ENCODE results near the gene TMEM179. TPM values are rescaled to one million over a fixed set of nuclear protein-coding genes. Genes with fewer than 3 reads are reported as not detected.

TMEM179 gene
- total and polyA plus RNA-seq, 2 of the 13 experiments (the other 11 are each of a cell fraction or from before 2014, with no cell fraction given), result not detected

- in situ Hi-C loops (cut with HindIII; ENCODE audit: extremely low pct_ligation_motif_present, low pct_unique_long_range_greater_than_20kb) (loop anchor here (5.0 kb wide), 1 partner anchor 428 kb away; the partner anchor contains the start of gene KIF26A), intact Hi-C loops (cut with micrococcal nuclease; ENCODE audit: unreplicated experiment) (loop anchor here (1.0 kb wide), 1 partner anchor 428 kb away; no protein-coding TSS in a partner anchor)
- DNase-seq (ENCODE audit: low spot score) (no peak), ATAC-seq (no peak), FAIRE-seq (no peak)
- no peak for TF ChIP-seq AGO2 (optimal IDR thresholded peaks at IDR 0.05; ENCODE audit: low read depth, low read length)
- no peak for TF ChIP-seq ZNF768 (CRISPR knock-in tag; IDR thresholded peaks at IDR 0.05)
- no peak for TF ChIP-seq GABPA (IDR thresholded peaks at IDR 0.05; ENCODE audit: low read depth, low read length)
- TF ChIP-seq GABPA (CRISPR knock-in tag; IDR thresholded peaks at IDR 0.05; ENCODE audit: low read depth), result no peak
- no peak for TF ChIP-seq POLR2A (IDR thresholded peaks at IDR 0.05; ENCODE audit: insufficient read depth in 1 of 2, low read depth in 2 of 2, low read length in 2 of 2)
- TF ChIP-seq ZNF468 (CRISPR knock-in tag; IDR thresholded peaks at IDR 0.05), result no peak
- TF ChIP-seq ZNF607 (CRISPR knock-in tag; IDR thresholded peaks at IDR 0.05; ENCODE audit: borderline replicate concordance), result no peak
- TF ChIP-seq ZXDC (CRISPR knock-in tag; IDR thresholded peaks at IDR 0.05), result no peak
- peak; percentile 30; the same call in 1 of the 2 replicates for TF ChIP-seq ZNF264 (CRISPR knock-in tag; IDR thresholded peaks at IDR 0.05)
- 24% methylated on average over 15 of the region's 30 CpGs for WGBS (ENCODE audit: low lambda C conversion rate)
- Histone ChIP-seq H3K9ac (ENCODE audit: insufficient read depth, low read depth, low read length) (no peak overlapping the region), H4K20me1 (ENCODE audit: insufficient read depth, low read length) (peaks cover 2% of the 10 kb centered on the region; the same call in 1 of the 2 replicates), H3K36me3 (replicated peaks in 1 of 2; ENCODE audit: control insufficient read depth in 1 of 2, insufficient read depth in 2 of 2, low read length in 2 of 2) (no peaks in the 10 kb centered on the region), H3K4me1 (ENCODE audit: insufficient read depth, low read length) (no peaks in the 10 kb centered on the region), H3K27me3 (ENCODE audit: control insufficient read depth in 1 of 2, insufficient read depth in 2 of 2, low read length in 2 of 2) (peaks cover 19 to 86% of the 10 kb centered on the region in 2 experiments), H3K79me2 (ENCODE audit: insufficient read depth, low read length) (no peaks in the 10 kb centered on the region), H3K9me3 (ENCODE audit: low read length) (no peaks in the 10 kb centered on the region), H2AFZ (ENCODE audit: low read length) (no peak overlapping the region), H3K4me2 (ENCODE audit: low read depth, low read length) (no peak overlapping the region), H3K27ac (ENCODE audit: extremely low read length, insufficient read depth, low read length) (no peak overlapping the region), H3K4me3 (replicated peaks in 1 of 3; ENCODE audit: insufficient read depth in 1 of 3, low read depth in 2 of 3, low read length in 3 of 3) (no peak overlapping the region)
- ChIA-PET CTCF (ENCODE audit: low intra/inter-chr PET ratio, low total read pairs) (interaction anchor here (1.5 kb wide), 1 partner anchor 427 kb away, joined by 9 read pairs; no protein-coding TSS in a partner anchor), POLR2A (no interaction called here)
- BruUV-seq (replicated peaks), result no TSS peak
These were observed 39.6 kb downstream of the TMEM179 start for GRCh38 chr14:104564744-104565679.

All from HepG2 (cell line).